ENCODE data around the gene SMC5.

DNA sequence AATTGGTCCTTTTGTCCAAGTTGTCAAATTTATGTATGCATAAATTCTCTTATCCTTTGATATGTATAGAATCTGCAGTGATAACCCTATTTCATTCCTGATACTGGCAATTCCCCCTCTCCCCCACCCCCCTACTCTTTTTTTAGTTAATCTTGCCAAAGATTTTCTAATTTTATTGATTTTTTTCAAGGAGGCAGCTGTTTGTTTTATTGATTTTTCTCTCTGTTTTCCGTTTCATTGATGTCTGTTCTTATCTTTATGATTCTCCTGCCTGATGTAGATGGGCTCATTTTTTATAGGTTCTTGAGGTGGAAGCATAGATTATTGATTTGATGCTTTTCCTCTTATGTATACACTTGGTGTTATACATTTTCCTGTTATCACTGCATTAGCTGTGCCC, 34.4 kb downstream of the SMC5 start:
- TF ChIP-seq, protein P1, sequence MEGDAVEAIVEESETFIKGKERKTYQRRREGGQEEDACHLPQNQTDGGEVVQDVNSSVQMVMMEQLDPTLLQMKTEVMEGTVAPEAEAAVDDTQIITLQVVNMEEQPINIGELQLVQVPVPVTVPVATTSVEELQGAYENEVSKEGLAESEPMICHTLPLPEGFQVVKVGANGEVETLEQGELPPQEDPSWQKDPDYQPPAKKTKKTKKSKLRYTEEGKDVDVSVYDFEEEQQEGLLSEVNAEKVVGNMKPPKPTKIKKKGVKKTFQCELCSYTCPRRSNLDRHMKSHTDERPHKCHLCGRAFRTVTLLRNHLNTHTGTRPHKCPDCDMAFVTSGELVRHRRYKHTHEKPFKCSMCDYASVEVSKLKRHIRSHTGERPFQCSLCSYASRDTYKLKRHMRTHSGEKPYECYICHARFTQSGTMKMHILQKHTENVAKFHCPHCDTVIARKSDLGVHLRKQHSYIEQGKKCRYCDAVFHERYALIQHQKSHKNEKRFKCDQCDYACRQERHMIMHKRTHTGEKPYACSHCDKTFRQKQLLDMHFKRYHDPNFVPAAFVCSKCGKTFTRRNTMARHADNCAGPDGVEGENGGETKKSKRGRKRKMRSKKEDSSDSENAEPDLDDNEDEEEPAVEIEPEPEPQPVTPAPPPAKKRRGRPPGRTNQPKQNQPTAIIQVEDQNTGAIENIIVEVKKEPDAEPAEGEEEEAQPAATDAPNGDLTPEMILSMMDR (IDR thresholded peaks at IDR 0.05), result no peak
- TF ChIP-seq EZH2 (IDR thresholded peaks at IDR 0.05; ENCODE audit: borderline replicate concordance, insufficient read depth, low read depth, low read length, poor library complexity, severe bottlenecking), result no peak
